ENCODE measurements around the gene ISG20L2. TPM values are rescaled to one million over a fixed set of nuclear protein-coding genes. Genes with fewer than 3 reads are reported as not detected.

The ISG20L2 gene
- total RNA-seq, 1 donor from 2014 or later = 32.6 TPM

GRCh38 chr1:156773607-156774006, 45.0 kb upstream of the ISG20L2 start:
- Mint-ChIP-seq H3K4me3 (ENCODE audit: unreplicated experiment) (peak overlapping the region; percentile 66), H3K27me3 (ENCODE audit: unreplicated experiment) (peaks cover 2% of the 10 kb centered on the region), H3K9me3 (ENCODE audit: unreplicated experiment) (peaks cover 7% of the 10 kb centered on the region), H3K36me3 (ENCODE audit: unreplicated experiment) (no peaks in the 10 kb centered on the region), H3K27ac (ENCODE audit: unreplicated experiment) (peak overlapping the region; percentile 39), H3K4me1 (ENCODE audit: low read depth, unreplicated experiment) (peaks cover 35% of the 10 kb centered on the region)
- peak; percentile 43 for TF ChIP-seq CTCF (IDR thresholded peaks at IDR 0.05; ENCODE audit: partially characterized antibody, unreplicated experiment)
- DNase-seq = no peak

- DNase-seq = peak; percentile 44
- H3K27ac Mint-ChIP-seq (ENCODE audit: unreplicated experiment) = peak overlapping the region; percentile 39
- H3K36me3 Mint-ChIP-seq (ENCODE audit: unreplicated experiment) = no peaks in the 10 kb centered on the region
- peak overlapping the region; percentile 66 for H3K4me3 Mint-ChIP-seq (ENCODE audit: unreplicated experiment)
- peaks cover 38% of the 10 kb centered on the region for H3K4me1 Mint-ChIP-seq (ENCODE audit: low read depth, unreplicated experiment)
- peaks cover 4% of the 10 kb centered on the region for H3K27me3 Mint-ChIP-seq (ENCODE audit: unreplicated experiment)
- peaks cover 7% of the 10 kb centered on the region for H3K9me3 Mint-ChIP-seq (ENCODE audit: unreplicated experiment)
- TF ChIP-seq CTCF (IDR thresholded peaks at IDR 0.05; ENCODE audit: partially characterized antibody, unreplicated experiment) = no peak
Measured at GRCh38 chr1:156772728-156773497, 44.3 kb upstream of the ISG20L2 start.

GRCh38 chr1:156772222-156772621, 43.7 kb upstream of the ISG20L2 start:
- H3K27ac Mint-ChIP-seq (ENCODE audit: unreplicated experiment) = no peak overlapping the region
- DNase-seq = no peak
- H3K9me3 Mint-ChIP-seq (ENCODE audit: unreplicated experiment) = peaks cover 7% of the 10 kb centered on the region
- TF ChIP-seq CTCF (IDR thresholded peaks at IDR 0.05; ENCODE audit: partially characterized antibody, unreplicated experiment) = peak; percentile 45
- peaks cover 4% of the 10 kb centered on the region for H3K27me3 Mint-ChIP-seq (ENCODE audit: unreplicated experiment)
- peak overlapping the region; percentile 66 for H3K4me3 Mint-ChIP-seq (ENCODE audit: unreplicated experiment)
- H3K4me1 Mint-ChIP-seq (ENCODE audit: low read depth, unreplicated experiment) = peaks cover 38% of the 10 kb centered on the region
- H3K36me3 Mint-ChIP-seq (ENCODE audit: unreplicated experiment) = no peaks in the 10 kb centered on the region

GRCh38 chr1:156768610-156769295, 40.2 kb upstream of the ISG20L2 start:
- no peak for TF ChIP-seq CTCF (IDR thresholded peaks at IDR 0.05; ENCODE audit: partially characterized antibody, unreplicated experiment)
- no peak overlapping the region for H3K4me3 Mint-ChIP-seq (ENCODE audit: unreplicated experiment)
- peaks cover 7% of the 10 kb centered on the region for H3K9me3 Mint-ChIP-seq (ENCODE audit: unreplicated experiment)
- H3K27me3 Mint-ChIP-seq (ENCODE audit: unreplicated experiment) = peaks cover 6% of the 10 kb centered on the region
- H3K27ac Mint-ChIP-seq (ENCODE audit: unreplicated experiment) = peak overlapping the region; percentile 82
- peaks cover 35% of the 10 kb centered on the region for H3K4me1 Mint-ChIP-seq (ENCODE audit: low read depth, unreplicated experiment)
- no peak for DNase-seq
- no peaks in the 10 kb centered on the region for H3K36me3 Mint-ChIP-seq (ENCODE audit: unreplicated experiment)
